H9 (cell line): ENCODE data around the gene GGA3. TPM values are rescaled to one million over a fixed set of nuclear protein-coding genes. Genes with fewer than 3 reads are reported as not detected.

Experiments used
- DNase-seq: peaks from one replicate; pipeline ENCODE4 v3.0.0-alpha.2; 2017
- H2AFZ ChIP-seq: one replicate; pipeline ENCODE4 v1.6.1; 2013; ENCODE audit warnings: mild to moderate bottlenecking, low read length, control low read depth, moderate library complexity
- H2AK5ac ChIP-seq: 2 replicates; pipeline ENCODE4 v1.6.1; 2013; ENCODE audit warnings: low read length, control low read depth, mixed read lengths; ENCODE audit not compliant: insufficient read length
- H2BK120ac ChIP-seq: one replicate; pipeline ENCODE4 v1.6.1; 2013; ENCODE audit warnings: low read depth, mild to moderate bottlenecking, low read length, control low read depth, inconsistent platforms; ENCODE audit not compliant: poor library complexity, severe bottlenecking
- H2BK12ac ChIP-seq: 2 replicates; pipeline ENCODE4 v1.6.1; 2013; ENCODE audit warnings: low read length, control low read depth, mixed read lengths, low read depth; ENCODE audit not compliant: insufficient read length
- H2BK15ac ChIP-seq: 2 replicates; pipeline ENCODE4 v1.6.1; 2013; ENCODE audit warnings: low read depth, low read length, control low read depth
- H2BK20ac ChIP-seq: one replicate; pipeline ENCODE4 v1.6.1; 2013; ENCODE audit warnings: low read depth, mild to moderate bottlenecking, low read length, control low read depth, inconsistent platforms; ENCODE audit not compliant: poor library complexity, severe bottlenecking
- H2BK5ac ChIP-seq: 2 replicates; pipeline ENCODE4 v1.6.1; 2013; ENCODE audit warnings: low read length, control low read depth, mixed read lengths; ENCODE audit not compliant: insufficient read length
- H3K14ac ChIP-seq: 2 replicates; pipeline ENCODE4 v1.6.1; 2013; ENCODE audit warnings: low read length, control low read depth; ENCODE audit not compliant: insufficient read depth
- H3K18ac ChIP-seq: 2 replicates; pipeline ENCODE4 v1.6.1; 2013; ENCODE audit warnings: low read depth, mild to moderate bottlenecking, mixed read lengths, low read length, control low read depth; ENCODE audit not compliant: insufficient read length
- H3K23ac ChIP-seq: 2 replicates; pipeline ENCODE4 v1.6.1; 2013; ENCODE audit warnings: low read length, control low read depth, mixed read lengths, low read depth; ENCODE audit not compliant: insufficient read length
- H3K23me2 ChIP-seq: 2 replicates; pipeline ENCODE4 v1.6.1; 2013; ENCODE audit warnings: low read depth, mild to moderate bottlenecking, mixed read lengths, low read length, control low read depth; ENCODE audit not compliant: insufficient read length, poor library complexity, severe bottlenecking
- H3K27ac ChIP-seq: 2 replicates; pipeline ENCODE4 v1.5.1; 2013; ENCODE audit warnings: low read length, control low read depth, mixed read lengths, low read depth; ENCODE audit not compliant: insufficient read length
- H3K27me3 ChIP-seq: 2 replicates; pipeline ENCODE4 v1.6.1; 2013; ENCODE audit warnings: low read length, control low read depth, inconsistent platforms; ENCODE audit not compliant: insufficient read depth
- H3K4ac ChIP-seq: 2 replicates; pipeline ENCODE4 v1.6.1; 2013; ENCODE audit warnings: low read depth, mild to moderate bottlenecking, control low read depth, inconsistent platforms, low read length, moderate library complexity
- H3K4me1 ChIP-seq: 2 replicates; pipeline ENCODE4 v1.6.1; 2013; ENCODE audit warnings: low read length, control low read depth, inconsistent platforms; ENCODE audit not compliant: insufficient read depth
- H3K4me2 ChIP-seq: 2 replicates; pipeline ENCODE4 v1.6.1; 2013; ENCODE audit warnings: low read length, control low read depth, mixed read lengths; ENCODE audit not compliant: insufficient read length, insufficient read depth
- H3K56ac ChIP-seq: 2 replicates; pipeline ENCODE4 v1.6.1; 2013; ENCODE audit warnings: low read depth, mild to moderate bottlenecking, mixed read lengths, low read length, control low read depth; ENCODE audit not compliant: insufficient read length
- H3K79me1 ChIP-seq: 2 replicates; pipeline ENCODE4 v1.6.1; 2013; ENCODE audit warnings: low read depth, mild to moderate bottlenecking, moderate library complexity, low read length, control low read depth, inconsistent platforms; ENCODE audit not compliant: insufficient read depth, poor library complexity, severe bottlenecking
- H3K79me2 ChIP-seq: 2 replicates; pipeline ENCODE4 v1.6.1; 2013; ENCODE audit warnings: low read length, control low read depth, inconsistent platforms; ENCODE audit not compliant: insufficient read depth
- H3K9ac ChIP-seq: 2 replicates; pipeline ENCODE4 v1.6.1; 2013; ENCODE audit warnings: low read length, control low read depth, mixed read lengths; ENCODE audit not compliant: insufficient read length; ENCODE audit errors: extremely low read depth
- H3K9me3 ChIP-seq: one replicate; pipeline ENCODE4 v1.6.1; 2013; ENCODE audit warnings: low read depth, low read length, inconsistent platforms; ENCODE audit not compliant: control insufficient read depth
- H3T11ph ChIP-seq: one replicate; pipeline ENCODE4 v1.6.1; 2013; ENCODE audit warnings: mild to moderate bottlenecking, low read length, control low read depth, inconsistent platforms
- H4K20me1 ChIP-seq: one replicate; pipeline ENCODE4 v1.6.1; 2013; ENCODE audit not compliant: control insufficient read depth, insufficient read length, insufficient read depth
- H4K5ac ChIP-seq: 2 replicates; pipeline ENCODE4 v1.6.1; 2013; ENCODE audit warnings: low read depth, mild to moderate bottlenecking, mixed read lengths, low read length, control low read depth; ENCODE audit not compliant: insufficient read length
- H4K8ac ChIP-seq: replicated peaks from 2 replicates; pipeline ENCODE4 v1.6.1; 2013; ENCODE audit warnings: low read length, control low read depth, mixed read lengths, low read depth; ENCODE audit not compliant: insufficient read length
- H4K91ac ChIP-seq: 2 replicates; pipeline ENCODE4 v1.6.1; 2013; ENCODE audit warnings: low read depth, mild to moderate bottlenecking, moderate library complexity, mixed read lengths, low read length, control low read depth; ENCODE audit not compliant: insufficient read length
- H3K27ac Mint-ChIP-seq, 3 experiments: 2 replicates in 2 of 3; 3 replicates in 1 of 3; pipeline ENCODE4 v1.8.0; 2020 to 2021; ENCODE audit warnings: mixed read lengths in 3 of 3, mild to moderate bottlenecking in 1 of 3, moderate library complexity in 1 of 3
- H3K27me3 Mint-ChIP-seq: 2 replicates; pipeline ENCODE4 v1.8.0; 2021; ENCODE audit warnings: low read depth, mild to moderate bottlenecking, moderate library complexity, mixed read lengths
- H3K36me3 Mint-ChIP-seq, 3 experiments: 2 replicates in 2 of 3; 3 replicates in 1 of 3; pipeline ENCODE4 v1.8.0; 2020 to 2021; ENCODE audit warnings: low read depth in 3 of 3, mixed read lengths in 3 of 3; ENCODE audit not compliant: insufficient read depth in 1 of 3
- H3K4me1 Mint-ChIP-seq, 2 experiments: 2 replicates each; pipeline ENCODE4 v1.8.0; 2020; ENCODE audit warnings: mixed read lengths in 2 of 2
- H3K4me3 Mint-ChIP-seq, 2 experiments: 2 replicates in 1 of 2; 3 replicates in 1 of 2; pipeline ENCODE4 v1.8.0; 2020 to 2021; ENCODE audit warnings: mild to moderate bottlenecking in 2 of 2, mixed read lengths in 2 of 2, moderate library complexity in 1 of 2
- H3K9me3 Mint-ChIP-seq, 2 experiments: 2 replicates in 1 of 2; 3 replicates in 1 of 2; pipeline ENCODE4 v1.8.0; 2020; ENCODE audit warnings: mild to moderate bottlenecking in 2 of 2, mixed read lengths in 2 of 2, moderate library complexity in 1 of 2
- WGBS: extraction: QIAGEN DNeasy Blood & Tissue Kit; methylation state at CpG from one replicate; pipeline ENCODE4 v1.1.7; 2013; ENCODE audit warnings: missing lambda C conversion rate, low lambda C conversion rate, mixed read lengths; ENCODE audit not compliant: insufficient read length; ENCODE audit errors: extremely low coverage; 5-methylcytosine and 5-hydroxymethylcytosine counted together
- total RNA-seq: library from RNA; stranded (reverse); gene quantifications from 2 replicates; pipeline ENCODE4 v1.2.1, GENCODE V29; 2021
- TF ChIP-seq, protein P1 (sequence below): fragments of 200-600 bp; sonication (generic); conservative IDR thresholded peaks from 3 replicates; pipeline ENCODE4 v1.8.0; 2021; ENCODE audit warnings: antibody characterized with exemption, mild to moderate bottlenecking

The GGA3 gene
- total RNA-seq, 1 experiment from 2014 or later: 50.3 TPM

DNA sequence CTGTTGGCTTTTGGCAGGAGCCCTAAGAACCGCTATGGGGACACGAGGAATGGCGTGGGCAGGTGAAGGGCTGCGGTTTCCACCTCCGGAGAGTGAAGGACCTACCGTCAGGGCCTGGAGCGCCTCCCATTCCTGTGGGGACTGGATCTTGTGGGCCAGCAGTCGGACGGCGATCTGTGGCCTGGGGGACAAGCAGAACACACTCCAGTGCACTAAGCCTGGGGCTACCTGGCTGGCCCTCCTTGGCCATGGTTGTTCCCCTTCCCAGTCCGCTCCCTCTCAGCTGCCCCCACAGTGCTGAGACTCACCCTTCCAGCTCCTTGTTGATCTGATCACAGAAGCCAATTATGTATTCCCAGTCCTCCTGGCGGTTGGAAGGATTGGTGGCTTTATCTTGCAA is 15.0 kb downstream of the GGA3 start:
- peaks cover 15 to 16% of the 10 kb centered on the region in 2 experiments for H3K4me1 Mint-ChIP-seq
- no peaks in the 10 kb centered on the region for H3K9me3 Mint-ChIP-seq
- H3T11ph ChIP-seq: no peak overlapping the region
- H3K23me2 ChIP-seq: no peaks in the 10 kb centered on the region
- WGBS: no CpG with 5 or more reads among the region's 12 CpGs
- no peaks in the 10 kb centered on the region for H3K27me3 ChIP-seq
- peaks cover 2% of the 10 kb centered on the region; the same call in 1 of the 2 replicates for H3K79me2 ChIP-seq
- no peak overlapping the region for H2AK5ac ChIP-seq
- H3K23ac ChIP-seq: no peak overlapping the region
- no peaks in the 10 kb centered on the region for H3K4me1 ChIP-seq
- H3K27ac ChIP-seq: no peak overlapping the region
- TF ChIP-seq, protein P1, sequence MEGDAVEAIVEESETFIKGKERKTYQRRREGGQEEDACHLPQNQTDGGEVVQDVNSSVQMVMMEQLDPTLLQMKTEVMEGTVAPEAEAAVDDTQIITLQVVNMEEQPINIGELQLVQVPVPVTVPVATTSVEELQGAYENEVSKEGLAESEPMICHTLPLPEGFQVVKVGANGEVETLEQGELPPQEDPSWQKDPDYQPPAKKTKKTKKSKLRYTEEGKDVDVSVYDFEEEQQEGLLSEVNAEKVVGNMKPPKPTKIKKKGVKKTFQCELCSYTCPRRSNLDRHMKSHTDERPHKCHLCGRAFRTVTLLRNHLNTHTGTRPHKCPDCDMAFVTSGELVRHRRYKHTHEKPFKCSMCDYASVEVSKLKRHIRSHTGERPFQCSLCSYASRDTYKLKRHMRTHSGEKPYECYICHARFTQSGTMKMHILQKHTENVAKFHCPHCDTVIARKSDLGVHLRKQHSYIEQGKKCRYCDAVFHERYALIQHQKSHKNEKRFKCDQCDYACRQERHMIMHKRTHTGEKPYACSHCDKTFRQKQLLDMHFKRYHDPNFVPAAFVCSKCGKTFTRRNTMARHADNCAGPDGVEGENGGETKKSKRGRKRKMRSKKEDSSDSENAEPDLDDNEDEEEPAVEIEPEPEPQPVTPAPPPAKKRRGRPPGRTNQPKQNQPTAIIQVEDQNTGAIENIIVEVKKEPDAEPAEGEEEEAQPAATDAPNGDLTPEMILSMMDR: no peak
- no peaks in the 10 kb centered on the region for H3K27me3 Mint-ChIP-seq
- no peak overlapping the region for H3K4me2 ChIP-seq
- no peaks in the 10 kb centered on the region for H4K20me1 ChIP-seq
- no peak overlapping the region for H2BK120ac ChIP-seq
- no peak overlapping the region for H3K4me3 Mint-ChIP-seq
- H4K8ac ChIP-seq: no peak overlapping the region
- no peak overlapping the region for H2BK5ac ChIP-seq
- no peak overlapping the region for H2AFZ ChIP-seq
- no peak overlapping the region for H2BK15ac ChIP-seq
- H4K5ac ChIP-seq: no peak overlapping the region
- H3K36me3 Mint-ChIP-seq: peaks cover 26 to 53% (median 47%) of the 10 kb centered on the region in 3 experiments; a peak in 6 of 7 replicates
- H3K4ac ChIP-seq: no peak overlapping the region
- H3K79me1 ChIP-seq: peaks cover 3% of the 10 kb centered on the region
- H3K27ac Mint-ChIP-seq: peak overlapping the region; percentile 10 to 88 (median 72); a peak in 3 of 7 replicates
- H3K14ac ChIP-seq: no peak overlapping the region
- H3K18ac ChIP-seq: no peak overlapping the region
- H4K91ac ChIP-seq: no peak overlapping the region
- H3K9ac ChIP-seq: no peak overlapping the region
- no peak for DNase-seq
- H2BK20ac ChIP-seq: no peak overlapping the region
- no peak overlapping the region for H2BK12ac ChIP-seq
- H3K9me3 ChIP-seq: no peaks in the 10 kb centered on the region
- no peak overlapping the region for H3K56ac ChIP-seq
